Uterus (tissue), 2 donors: ENCODE data around the gene GABRR3.

Source experiments
- POLR2A ChIP-seq, 2 donors: fragments of 450-650 bp; IDR thresholded peaks; one replicate each; pipeline ENCODE4 v1.6.1; 2016; ENCODE audit warnings: antibody characterized with exemption in 2 of 2, mild to moderate bottlenecking in 1 of 2, moderate library complexity in 1 of 2
- TF ChIP-seq, protein P1 (sequence below), 4 experiments: fragments of 200-600 bp in 2 of 4; fragments of 450-650 bp in 2 of 4; sonication (generic) in 2 of 4; IDR thresholded peaks; one replicate each; pipeline ENCODE4 v1.5.1; 2016 to 2019; ENCODE audit warnings: antibody characterized with exemption in 4 of 4, mild to moderate bottlenecking in 2 of 4, moderate library complexity in 1 of 4

DNA sequence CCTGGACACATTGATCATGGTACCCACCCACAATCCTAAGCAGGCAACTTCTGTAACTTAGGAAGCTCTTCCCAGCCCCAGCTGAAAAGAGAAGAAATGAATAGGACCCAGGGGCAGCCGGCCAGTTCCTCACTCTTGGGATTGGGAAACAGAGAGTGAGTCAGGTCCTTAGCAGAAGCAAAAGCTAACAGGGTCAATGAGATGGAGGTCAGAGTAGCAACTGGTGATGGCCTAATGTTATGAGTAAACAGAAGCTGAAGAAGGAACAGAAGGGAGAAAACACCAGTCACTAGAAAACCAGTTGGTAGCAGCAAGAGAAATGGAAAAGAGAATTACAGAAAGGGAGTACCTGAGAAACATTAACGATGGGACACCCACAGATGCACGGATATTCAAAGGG, 82.8 kb downstream of the GABRR3 start:
- TF ChIP-seq, protein P1, sequence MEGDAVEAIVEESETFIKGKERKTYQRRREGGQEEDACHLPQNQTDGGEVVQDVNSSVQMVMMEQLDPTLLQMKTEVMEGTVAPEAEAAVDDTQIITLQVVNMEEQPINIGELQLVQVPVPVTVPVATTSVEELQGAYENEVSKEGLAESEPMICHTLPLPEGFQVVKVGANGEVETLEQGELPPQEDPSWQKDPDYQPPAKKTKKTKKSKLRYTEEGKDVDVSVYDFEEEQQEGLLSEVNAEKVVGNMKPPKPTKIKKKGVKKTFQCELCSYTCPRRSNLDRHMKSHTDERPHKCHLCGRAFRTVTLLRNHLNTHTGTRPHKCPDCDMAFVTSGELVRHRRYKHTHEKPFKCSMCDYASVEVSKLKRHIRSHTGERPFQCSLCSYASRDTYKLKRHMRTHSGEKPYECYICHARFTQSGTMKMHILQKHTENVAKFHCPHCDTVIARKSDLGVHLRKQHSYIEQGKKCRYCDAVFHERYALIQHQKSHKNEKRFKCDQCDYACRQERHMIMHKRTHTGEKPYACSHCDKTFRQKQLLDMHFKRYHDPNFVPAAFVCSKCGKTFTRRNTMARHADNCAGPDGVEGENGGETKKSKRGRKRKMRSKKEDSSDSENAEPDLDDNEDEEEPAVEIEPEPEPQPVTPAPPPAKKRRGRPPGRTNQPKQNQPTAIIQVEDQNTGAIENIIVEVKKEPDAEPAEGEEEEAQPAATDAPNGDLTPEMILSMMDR (IDR thresholded peaks at IDR 0.05), result no peak
- TF ChIP-seq POLR2A (IDR thresholded peaks at IDR 0.05), result no peak
